GM12872 (cell line): ENCODE measurements around the gene KNTC1.

ENCODE experiments used
- TF ChIP-seq, protein P1 (sequence below): IDR thresholded peaks from 3 replicates; pipeline ENCODE4 v1.5.1; 2011; ENCODE audit warnings: low read depth, mild to moderate bottlenecking, low read length, moderate library complexity; ENCODE audit not compliant: insufficient read depth

The KNTC1 gene

DNA sequence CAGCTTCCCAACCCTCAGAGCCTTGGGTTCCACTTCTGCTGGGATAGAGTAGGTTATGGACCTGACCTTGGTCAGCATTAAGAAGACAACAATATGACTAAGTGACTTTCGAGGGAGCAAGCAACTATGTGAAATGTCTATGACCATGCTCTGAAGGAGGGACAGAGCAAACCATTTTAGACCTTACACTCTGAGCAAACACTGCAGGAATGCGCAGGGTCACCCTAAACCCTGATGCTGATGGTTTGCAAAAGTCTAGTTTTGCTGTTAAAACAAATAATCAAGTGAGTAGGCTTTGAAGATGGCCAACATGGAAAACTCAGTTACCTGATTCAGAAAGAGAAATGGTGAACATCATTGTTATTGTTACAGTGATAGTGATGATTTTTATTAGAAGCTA lies 35.1 kb upstream of the KNTC1 start:
- TF ChIP-seq, protein P1, sequence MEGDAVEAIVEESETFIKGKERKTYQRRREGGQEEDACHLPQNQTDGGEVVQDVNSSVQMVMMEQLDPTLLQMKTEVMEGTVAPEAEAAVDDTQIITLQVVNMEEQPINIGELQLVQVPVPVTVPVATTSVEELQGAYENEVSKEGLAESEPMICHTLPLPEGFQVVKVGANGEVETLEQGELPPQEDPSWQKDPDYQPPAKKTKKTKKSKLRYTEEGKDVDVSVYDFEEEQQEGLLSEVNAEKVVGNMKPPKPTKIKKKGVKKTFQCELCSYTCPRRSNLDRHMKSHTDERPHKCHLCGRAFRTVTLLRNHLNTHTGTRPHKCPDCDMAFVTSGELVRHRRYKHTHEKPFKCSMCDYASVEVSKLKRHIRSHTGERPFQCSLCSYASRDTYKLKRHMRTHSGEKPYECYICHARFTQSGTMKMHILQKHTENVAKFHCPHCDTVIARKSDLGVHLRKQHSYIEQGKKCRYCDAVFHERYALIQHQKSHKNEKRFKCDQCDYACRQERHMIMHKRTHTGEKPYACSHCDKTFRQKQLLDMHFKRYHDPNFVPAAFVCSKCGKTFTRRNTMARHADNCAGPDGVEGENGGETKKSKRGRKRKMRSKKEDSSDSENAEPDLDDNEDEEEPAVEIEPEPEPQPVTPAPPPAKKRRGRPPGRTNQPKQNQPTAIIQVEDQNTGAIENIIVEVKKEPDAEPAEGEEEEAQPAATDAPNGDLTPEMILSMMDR = no peak

DNA sequence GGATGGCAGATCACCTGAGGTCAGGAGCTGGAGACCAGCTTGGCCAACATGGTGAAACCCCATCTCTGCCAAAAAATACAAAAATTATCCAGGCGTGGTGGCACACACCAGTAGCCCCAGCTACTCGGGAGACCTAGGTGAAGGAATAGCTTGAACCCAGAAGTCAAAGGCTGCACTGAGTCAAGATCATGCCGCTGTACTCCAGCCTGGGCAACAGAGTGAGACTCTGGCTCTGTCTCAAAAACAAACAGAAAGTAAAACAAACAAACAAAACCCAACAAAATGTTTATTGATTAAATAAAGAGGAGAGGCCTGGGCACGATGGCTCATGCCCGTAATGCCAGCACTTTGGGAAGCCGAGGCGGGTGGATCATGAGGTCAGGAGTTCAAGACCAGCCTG lies 31.8 kb upstream of the KNTC1 start:
- TF ChIP-seq, protein P1 = no peak

DNA sequence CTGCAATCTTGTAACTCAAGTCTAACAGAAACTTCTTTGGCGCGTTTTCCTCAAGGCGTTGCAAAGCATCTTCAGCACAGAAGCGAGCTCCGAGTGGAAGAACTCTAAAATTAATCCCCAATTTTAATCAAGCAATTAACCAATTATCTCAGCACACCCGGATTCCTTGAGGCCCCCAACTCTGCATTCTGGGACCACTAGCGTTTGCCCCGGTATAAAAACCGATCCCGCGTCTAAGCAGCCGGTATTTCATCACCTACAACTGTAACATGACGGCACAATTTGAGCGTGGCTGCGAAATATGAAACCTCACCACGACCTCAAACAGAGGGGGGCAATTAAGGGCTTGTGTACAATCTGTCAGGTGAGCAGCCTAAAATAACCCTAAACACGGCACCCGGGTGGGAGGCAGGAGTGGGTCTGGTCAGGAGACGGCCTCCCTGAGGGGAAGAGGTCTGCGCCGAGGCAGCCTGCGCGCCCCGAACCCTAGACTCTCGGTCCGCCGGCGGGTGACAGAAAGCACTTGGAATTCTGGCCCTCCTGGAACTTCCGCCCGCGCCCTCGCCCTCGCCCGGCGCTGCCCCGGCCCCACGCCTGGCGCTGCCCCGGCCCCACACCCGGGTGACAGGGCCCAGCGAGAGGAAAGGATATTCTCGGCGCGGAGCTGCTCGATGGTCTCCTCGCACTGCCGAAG lies 26.9 kb upstream of the KNTC1 start:
- TF ChIP-seq, protein P1 = no peak

DNA sequence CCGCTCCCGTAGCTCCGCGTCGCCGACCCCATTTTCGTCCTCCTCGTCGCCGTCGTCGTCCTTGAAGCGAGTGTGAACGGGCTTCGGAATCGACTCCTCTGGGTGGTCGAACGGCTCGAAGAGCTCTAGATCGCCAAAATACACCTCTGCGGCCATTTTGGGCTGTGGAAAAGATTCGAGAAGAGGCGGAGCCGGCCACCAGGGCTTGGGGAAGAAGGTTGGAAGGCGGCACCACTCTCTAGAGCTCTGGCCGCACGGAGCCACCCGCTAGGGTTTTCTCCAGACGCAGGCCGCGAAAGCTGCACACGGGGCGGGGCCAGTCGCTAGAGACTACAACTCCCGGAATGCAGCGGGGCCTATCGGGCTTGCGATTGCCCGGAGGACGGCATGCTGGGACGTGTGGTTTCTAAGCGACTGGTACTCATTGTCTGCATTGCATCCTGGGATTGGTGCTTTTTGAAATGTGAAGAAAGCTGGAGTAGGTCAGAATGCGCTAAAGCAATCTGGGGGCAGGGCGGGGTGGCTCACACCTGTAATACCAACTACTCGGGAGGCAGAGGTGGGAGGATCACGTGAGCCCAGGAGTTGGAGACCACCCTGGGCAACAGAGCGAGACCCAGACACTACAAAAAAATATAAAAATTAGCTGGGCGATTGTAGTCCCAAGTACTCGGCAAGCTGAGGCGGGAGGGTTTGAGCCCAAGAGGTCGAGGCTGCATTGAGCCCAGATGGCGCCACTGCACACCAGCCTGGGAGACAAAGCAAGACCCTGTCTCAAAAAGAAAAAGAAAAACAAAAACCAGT lies 26.2 kb upstream of the KNTC1 start, which contains the start of gene ZCCHC8:
Gene ZCCHC8, minus strand, starts transcription at position 248 of the 804 bp plus-strand sequence. Its CDS starts 92 bp downstream, at position 156.
- TF ChIP-seq, protein P1 = peak; percentile 19; the same call in 1 of the 3 replicates

DNA sequence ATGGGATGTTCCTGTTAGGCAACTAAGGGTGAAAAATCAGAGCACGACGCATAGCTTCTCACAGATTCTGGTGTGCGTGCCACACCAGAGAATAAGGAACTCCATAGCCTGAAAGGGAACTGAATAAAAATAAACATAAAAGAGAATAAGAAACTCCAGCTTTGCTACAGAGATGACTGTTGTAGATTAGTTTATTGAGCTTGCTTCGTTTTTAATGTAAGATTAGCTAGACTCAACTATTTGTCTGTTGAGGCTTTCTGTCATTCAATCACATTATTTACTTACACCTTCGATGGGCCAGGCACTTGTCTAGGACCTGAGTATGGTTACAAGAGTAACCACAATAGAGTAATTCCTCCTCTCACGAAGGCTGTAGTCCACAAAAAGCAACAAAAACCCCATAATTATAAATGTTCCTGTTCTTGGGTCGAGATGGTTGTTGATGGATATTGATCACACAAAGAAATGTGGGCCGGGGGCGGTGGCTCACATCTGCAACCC lies 25.5 kb upstream of the KNTC1 start:
- TF ChIP-seq, protein P1 = no peak

DNA sequence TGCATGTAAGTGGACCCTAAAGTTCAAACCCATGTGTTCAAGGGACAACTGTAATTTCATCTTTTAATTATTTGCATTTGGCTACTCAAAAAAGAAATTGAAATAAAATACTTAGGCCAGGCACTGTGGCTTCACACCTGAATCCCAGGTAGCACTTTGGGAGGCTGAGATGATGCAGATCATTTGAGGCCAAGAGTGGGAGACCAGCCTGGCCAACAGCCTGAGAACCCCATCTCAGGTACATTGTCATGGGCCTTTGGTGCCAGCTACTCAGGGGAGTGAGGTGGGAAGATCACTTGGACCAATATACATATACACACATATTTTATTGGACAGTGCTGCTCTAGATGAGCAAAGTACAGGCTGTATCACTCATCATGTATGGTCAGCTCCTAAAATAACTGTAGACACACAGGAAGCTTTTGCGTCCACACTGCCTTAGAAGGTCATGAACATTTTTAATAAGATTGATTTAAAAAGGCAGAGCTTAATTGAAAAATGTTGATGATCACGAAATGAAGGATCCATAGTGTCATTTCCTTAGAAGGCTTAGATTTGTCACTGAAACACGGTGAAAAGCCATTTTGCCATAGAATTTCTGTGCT lies 23.8 kb upstream of the KNTC1 start:
- TF ChIP-seq, protein P1 = no peak
